HUES64 (cell line): ENCODE results near the gene YBX1.

Source experiments
- H3K27ac ChIP-seq: 2 replicates; pipeline ENCODE4 v1.7.0; 2013; ENCODE audit warnings: low read depth, low read length, inconsistent platforms
- H3K27me3 ChIP-seq: 2 replicates; pipeline ENCODE4 v1.6.1; 2013; ENCODE audit warnings: mild to moderate bottlenecking, low read length; ENCODE audit not compliant: insufficient read depth
- H3K36me3 ChIP-seq: 2 replicates; pipeline ENCODE4 v1.6.1; 2013; ENCODE audit warnings: mild to moderate bottlenecking, low read length; ENCODE audit not compliant: insufficient read depth
- H3K4me1 ChIP-seq: 2 replicates; pipeline ENCODE4 v1.6.1; 2013; ENCODE audit warnings: mild to moderate bottlenecking, low read length, moderate library complexity; ENCODE audit not compliant: insufficient read depth
- H3K4me3 ChIP-seq: 2 replicates; pipeline ENCODE4 v1.5.1; 2013; ENCODE audit warnings: mild to moderate bottlenecking, low read length, moderate library complexity
- H3K9ac ChIP-seq: 2 replicates; pipeline ENCODE4 v1.6.1; 2013; ENCODE audit warnings: mild to moderate bottlenecking, low read depth, low read length
- H3K9me3 ChIP-seq: 2 replicates; pipeline ENCODE4 v1.6.1; 2013; ENCODE audit warnings: low read depth, low read length; ENCODE audit not compliant: insufficient read depth
- WGBS: fragments of 150-250, 120-280 bp; methylation state at CpG from one replicate; pipeline ENCODE4 v1.1.7; 2013; ENCODE audit warnings: missing lambda C conversion rate; 5-methylcytosine and 5-hydroxymethylcytosine counted together

YBX1 gene

GRCh38 chr1:42752284-42752683, 70.1 kb downstream of the YBX1 start:
- H3K4me3 ChIP-seq: no peak overlapping the region
- H3K4me1 ChIP-seq: no peaks in the 10 kb centered on the region
- 93% methylated on average over 6 of the region's 6 CpGs for WGBS
- no peak overlapping the region for H3K9ac ChIP-seq
- no peaks in the 10 kb centered on the region for H3K27me3 ChIP-seq
- H3K27ac ChIP-seq: no peak overlapping the region
- H3K36me3 ChIP-seq: peaks cover 85% of the 10 kb centered on the region
- H3K9me3 ChIP-seq: peaks cover 4% of the 10 kb centered on the region; the same call in 1 of the 2 replicates

DNA sequence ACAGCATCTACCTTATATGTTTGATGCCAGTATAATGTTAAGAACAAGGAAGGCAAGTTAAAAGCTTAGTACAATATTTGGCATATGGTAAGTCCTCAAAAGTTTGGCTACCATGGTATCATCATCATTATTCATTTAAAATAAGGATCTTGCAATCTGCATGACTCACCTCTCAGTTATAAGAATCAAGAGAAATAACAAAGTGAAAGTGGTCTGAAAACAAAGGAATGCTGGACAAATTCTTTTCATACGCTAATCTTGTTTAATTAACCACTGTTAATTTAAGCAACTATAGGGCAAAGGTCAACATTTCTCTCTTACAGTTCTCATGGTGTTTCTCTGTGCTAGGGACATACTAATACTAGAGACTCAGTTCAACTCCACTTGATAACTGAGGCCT, 70.9 kb downstream of the YBX1 start:
- Histone ChIP-seq H3K27ac (no peak overlapping the region), H3K4me3 (no peak overlapping the region), H3K36me3 (peaks cover 86% of the 10 kb centered on the region), H3K9me3 (peaks cover 4% of the 10 kb centered on the region; the same call in 1 of the 2 replicates), H3K27me3 (no peaks in the 10 kb centered on the region), H3K4me1 (no peaks in the 10 kb centered on the region), H3K9ac (no peak overlapping the region)
- WGBS: 81% methylated on average over 1 of the region's 1 CpG
